ENCODE measurements around the gene PLCXD1. TPM values are rescaled to one million over a fixed set of nuclear protein-coding genes. Genes with fewer than 3 reads are reported as not detected.
"Not testable (repeated sequence)": the region's sequence is repeated elsewhere in the genome, so short reads cannot be mapped to it uniquely, and the experiment has no call there.

PLCXD1 gene
- total RNA-seq (34.1 and 40.1 TPM in 2 replicates), polyA plus RNA-seq (22.0 and 25.7 TPM in 2 replicates)

GRCh38 chrX:281166-281999 lies at the start of gene PLCXD1:
TSS of gene PLCXD1 (plus strand) at chrX:281381. CDS start at chrX:284188, 2,807 bp downstream.
- Histone ChIP-seq H3K27me3 (no peaks in the 10 kb centered on the region), H3K9me2 (replicated peaks; ENCODE audit: insufficient read depth) (no peaks in the 10 kb centered on the region), H3K9me3 (ENCODE audit: low read depth) (no peaks in the 10 kb centered on the region), H3K79me2 (peaks cover 43% of the 10 kb centered on the region), H3K27ac (peak within 1 kb of the TSS; percentile 84), H3K36me3 (replicated peaks; ENCODE audit: insufficient read depth, low read depth) (no peaks in the 10 kb centered on the region), H2AFZ (no peak within 1 kb of the TSS), H3K4me1 (ENCODE audit: insufficient read depth) (peaks cover 19% of the 10 kb centered on the region), H4K20me1 (ENCODE audit: insufficient read depth, poor library complexity, severe bottlenecking) (peaks cover 10% of the 10 kb centered on the region), H3K4me3 (peak within 1 kb of the TSS; percentile 57), H3K4me2 (peak within 1 kb of the TSS; percentile 78)
- TF ChIP-seq CTCF (IDR thresholded peaks at IDR 0.05; ENCODE audit: poor library complexity), result no peak
- 28% methylated on average over 20 of the region's 25 CpGs for WGBS (ENCODE audit: low lambda C conversion rate, missing lambda C conversion rate)
- peak; percentile 89 for DNase-seq (ENCODE audit: low spot score)

GRCh38 chrX:231637-232277 lies 49.4 kb upstream of the PLCXD1 start:
- H3K36me3 ChIP-seq (replicated peaks; ENCODE audit: insufficient read depth, low read depth); H3K9me2 ChIP-seq (replicated peaks; ENCODE audit: insufficient read depth); H2AFZ ChIP-seq; H3K4me2 ChIP-seq; DNase-seq (ENCODE audit: low spot score); H3K79me2 ChIP-seq; H3K4me3 ChIP-seq; H3K4me1 ChIP-seq (ENCODE audit: insufficient read depth); H3K27ac ChIP-seq; H4K20me1 ChIP-seq (ENCODE audit: insufficient read depth, poor library complexity, severe bottlenecking); H3K27me3 ChIP-seq; H3K9me3 ChIP-seq (ENCODE audit: low read depth): not testable (repeated sequence)
- WGBS (ENCODE audit: low lambda C conversion rate, missing lambda C conversion rate), result no CpG with 5 or more reads among the region's 45 CpGs

- not testable (repeated sequence) for H3K27me3 ChIP-seq; H3K4me3 ChIP-seq; DNase-seq (ENCODE audit: low spot score); H3K36me3 ChIP-seq (replicated peaks; ENCODE audit: insufficient read depth, low read depth); H3K9me2 ChIP-seq (replicated peaks; ENCODE audit: insufficient read depth); H3K4me1 ChIP-seq (ENCODE audit: insufficient read depth); H2AFZ ChIP-seq; H4K20me1 ChIP-seq (ENCODE audit: insufficient read depth, poor library complexity, severe bottlenecking); H3K79me2 ChIP-seq; H3K27ac ChIP-seq; H3K9me3 ChIP-seq (ENCODE audit: low read depth); H3K4me2 ChIP-seq
- WGBS (ENCODE audit: low lambda C conversion rate, missing lambda C conversion rate), result no CpG with 5 or more reads among the region's 42 CpGs
These were observed 48.9 kb upstream of the PLCXD1 start for GRCh38 chrX:232278-232655.

- not testable (repeated sequence) for H3K9me2 ChIP-seq (replicated peaks; ENCODE audit: insufficient read depth); H2AFZ ChIP-seq; H3K27ac ChIP-seq; H3K27me3 ChIP-seq; H3K9me3 ChIP-seq (ENCODE audit: low read depth); H4K20me1 ChIP-seq (ENCODE audit: insufficient read depth, poor library complexity, severe bottlenecking); H3K4me2 ChIP-seq; H3K4me3 ChIP-seq; H3K36me3 ChIP-seq (replicated peaks; ENCODE audit: insufficient read depth, low read depth); H3K79me2 ChIP-seq; DNase-seq (ENCODE audit: low spot score); H3K4me1 ChIP-seq (ENCODE audit: insufficient read depth)
- whole genome bisulfite sequencing (ENCODE audit: low lambda C conversion rate, missing lambda C conversion rate), result no CpG with 5 or more reads among the region's 6 CpGs
These were observed 45.0 kb upstream of the PLCXD1 start for GRCh38 chrX:236201-236600.

GRCh38 chrX:250965-251364 lies 30.2 kb upstream of the PLCXD1 start:
- H4K20me1 ChIP-seq (ENCODE audit: insufficient read depth, poor library complexity, severe bottlenecking), result no peaks in the 10 kb centered on the region
- H3K27me3 ChIP-seq, result no peaks in the 10 kb centered on the region
- no peak overlapping the region for H3K4me2 ChIP-seq
- no peaks in the 10 kb centered on the region for H3K79me2 ChIP-seq
- no peaks in the 10 kb centered on the region for H3K36me3 ChIP-seq (replicated peaks; ENCODE audit: insufficient read depth, low read depth)
- H3K9me3 ChIP-seq (ENCODE audit: low read depth), result no peaks in the 10 kb centered on the region
- TF ChIP-seq EZH2phosphoT487 (IDR thresholded peaks at IDR 0.05; ENCODE audit: low read depth, severe bottlenecking, unreplicated experiment) (no peak), CTCF (IDR thresholded peaks at IDR 0.05; ENCODE audit: poor library complexity) (no peak), EZH2 (IDR thresholded peaks at IDR 0.05; ENCODE audit: borderline replicate concordance) (no peak)
- no peak for DNase-seq (ENCODE audit: low spot score)
- H3K9me2 ChIP-seq (replicated peaks; ENCODE audit: insufficient read depth), result no peaks in the 10 kb centered on the region
- H3K4me1 ChIP-seq (ENCODE audit: insufficient read depth), result no peaks in the 10 kb centered on the region
- H2AFZ ChIP-seq, result no peak overlapping the region
- H3K4me3 ChIP-seq, result no peak overlapping the region
- 83% methylated on average over 10 of the region's 14 CpGs for WGBS (ENCODE audit: low lambda C conversion rate, missing lambda C conversion rate)
- no peak overlapping the region for H3K27ac ChIP-seq

- H3K9me3 ChIP-seq (ENCODE audit: low read depth); H3K27me3 ChIP-seq; H4K20me1 ChIP-seq (ENCODE audit: insufficient read depth, poor library complexity, severe bottlenecking); H3K4me2 ChIP-seq; H3K36me3 ChIP-seq (replicated peaks; ENCODE audit: insufficient read depth, low read depth); H3K4me1 ChIP-seq (ENCODE audit: insufficient read depth); H3K27ac ChIP-seq; H2AFZ ChIP-seq; H3K79me2 ChIP-seq; DNase-seq (ENCODE audit: low spot score); H3K9me2 ChIP-seq (replicated peaks; ENCODE audit: insufficient read depth); H3K4me3 ChIP-seq: not testable (repeated sequence)
- WGBS (ENCODE audit: low lambda C conversion rate, missing lambda C conversion rate), result 65% methylated on average over 17 of the region's 17 CpGs
These were observed 29.6 kb upstream of the PLCXD1 start for GRCh38 chrX:251396-252243.

Measured in hepatocyte (in vitro differentiated cells).